GM13976 (cell line): Measurements from ENCODE around the gene PROM2.
"Not testable (repeated sequence)": the region's sequence is repeated elsewhere in the genome, so short reads cannot be mapped to it uniquely, and the experiment has no call there.

Experiments used
- DNase-seq: peaks from one replicate; pipeline ENCODE4 v3.0.0; 2012; ENCODE audit warnings: low spot score
- CTCF ChIP-seq: IDR thresholded peaks from 2 replicates; pipeline ENCODE4 v1.5.1; 2012; ENCODE audit warnings: borderline replicate concordance, mild to moderate bottlenecking; ENCODE audit not compliant: insufficient read depth; ENCODE audit errors: extremely low read depth, missing control alignments, control extremely low read depth
- in situ Hi-C: fragments of 300-500 bp; cut with MboI; formaldehyde crosslinking; loops from one replicate; pipeline ENCODE4 v1.12.0; 2022; ENCODE audit warnings: low sequenced_read_pairs, mixed read lengths, inconsistent platforms; ENCODE audit not compliant: unreplicated experiment

Gene PROM2

GRCh38 chr2:95269036-95269680 is 5.1 kb upstream of the PROM2 start:
- in situ Hi-C loops: no loop called here
- TF ChIP-seq CTCF: no peak
- no peak for DNase-seq

GRCh38 chr2:95269745-95270144 is 4.5 kb upstream of the PROM2 start:
- in situ Hi-C loops, DNase-seq: not testable (repeated sequence)

- DNase-seq: no peak
- in situ Hi-C loops: no loop called here
- no peak for TF ChIP-seq CTCF
These were observed 3.6 kb upstream of the PROM2 start for GRCh38 chr2:95270541-95271081.

GRCh38 chr2:95271381-95271971 is 2.8 kb upstream of the PROM2 start:
- TF ChIP-seq CTCF: no peak
- in situ Hi-C loops: no loop called here
- DNase-seq: no peak

- in situ Hi-C loops: no loop called here
- TF ChIP-seq CTCF: no peak
- DNase-seq: no peak
These were observed 1.9 kb upstream of the PROM2 start for GRCh38 chr2:95272299-95272751.

GRCh38 chr2:95272781-95273180 is 1.5 kb upstream of the PROM2 start:
- in situ Hi-C loops: no loop called here
- no peak for TF ChIP-seq CTCF
- no peak for DNase-seq

- no peak for DNase-seq
- in situ Hi-C loops: no loop called here
- TF ChIP-seq CTCF: no peak
These were observed 521 bp upstream of the PROM2 start for GRCh38 chr2:95273566-95274290.
